HG02623 (cell line): ENCODE measurements around the gene P2RY8.
"Not testable (repeated sequence)": the region's sequence is repeated elsewhere in the genome, so short reads cannot be mapped to it uniquely, and the experiment has no call there.

Experiments
- ATAC-seq: cut with Tn5 transposase; IDR thresholded peaks from one replicate; pipeline ENCODE4 v1.9.1; 2021; ENCODE audit warnings: moderate library complexity; ENCODE audit not compliant: unreplicated experiment

Gene P2RY8

DNA sequence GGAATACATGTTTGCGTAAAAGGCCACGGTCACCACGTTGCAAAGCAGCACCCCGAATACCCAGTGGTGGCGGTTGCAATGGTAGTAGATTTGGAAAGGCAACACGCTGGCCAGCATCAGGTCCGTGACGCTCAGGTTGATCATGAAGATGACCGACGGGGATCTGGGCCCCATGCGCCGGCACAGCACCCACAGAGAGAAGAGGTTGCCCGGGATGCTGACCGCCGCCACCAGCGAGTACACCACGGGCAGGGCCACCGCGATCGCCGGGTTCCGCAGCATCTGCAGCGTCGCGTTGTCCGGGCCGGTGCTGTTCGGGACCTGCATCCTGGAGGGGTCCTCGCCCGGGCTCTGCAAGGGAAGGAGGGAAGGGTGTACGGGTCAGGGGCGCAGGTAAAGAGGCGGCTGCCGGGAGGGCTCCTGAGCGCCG, 70.7 kb downstream of the P2RY8 start:
- ATAC-seq, result no peak

DNA sequence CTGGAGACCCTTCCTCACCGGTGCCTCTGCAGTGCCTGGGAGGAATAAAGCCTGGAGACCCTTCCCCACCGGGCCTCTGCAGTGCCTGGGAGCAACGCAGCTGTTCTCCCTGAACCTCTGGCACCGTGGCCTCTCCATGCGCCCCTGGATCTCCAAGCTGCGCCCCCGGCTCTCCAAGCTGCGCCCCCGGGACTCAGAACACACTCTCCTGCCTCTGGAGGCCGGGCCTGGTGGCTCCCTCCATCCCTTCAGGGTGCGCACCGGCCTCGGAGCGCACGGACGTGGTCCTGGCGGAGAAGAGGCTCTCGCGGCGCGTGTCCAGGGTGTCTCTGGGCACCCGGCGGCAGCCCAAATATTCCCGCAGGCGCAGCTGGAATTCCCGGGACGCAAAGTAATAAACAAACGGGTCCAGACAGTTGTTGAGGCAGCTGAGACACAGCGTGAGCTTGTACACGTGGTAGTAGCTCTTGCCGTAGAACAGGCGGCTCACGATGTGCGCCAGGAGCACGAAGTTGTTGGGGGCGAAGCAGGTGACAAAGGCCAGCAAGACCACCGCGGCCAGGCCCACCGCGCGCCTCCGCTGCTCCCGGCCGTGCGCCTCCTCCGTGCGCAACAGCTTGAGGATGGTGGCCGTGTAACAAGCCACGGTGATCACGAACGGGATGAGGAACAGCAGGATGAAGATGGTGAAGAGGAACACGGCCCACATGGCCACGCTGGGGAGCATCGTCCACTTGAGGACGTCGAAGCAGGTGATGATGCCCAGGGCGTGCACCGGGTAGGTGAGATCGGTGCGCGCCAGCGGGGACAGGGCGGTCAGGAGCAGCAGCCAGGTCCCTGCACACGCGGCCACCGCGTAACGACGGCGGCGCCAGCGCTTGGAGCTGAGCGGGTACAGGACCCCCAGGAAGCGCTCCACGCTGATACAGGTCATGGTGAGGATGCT, 71.4 kb downstream of the P2RY8 start:
- no peak for ATAC-seq

DNA sequence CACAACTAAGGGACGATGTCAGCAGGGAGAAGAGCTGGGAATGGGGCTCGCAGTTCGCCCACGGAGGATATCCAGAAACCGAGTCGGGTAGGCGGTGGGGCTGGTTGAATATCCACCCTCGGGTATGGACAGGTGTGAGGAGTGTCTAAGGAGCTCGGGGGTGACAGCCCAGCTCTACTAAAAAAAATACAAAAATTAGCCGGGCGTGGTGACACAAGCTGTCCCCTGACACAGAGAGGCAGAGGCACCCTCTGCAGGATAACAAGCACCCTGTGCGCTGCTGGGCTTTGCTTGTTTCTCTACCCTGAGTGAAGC, 72.1 kb downstream of the P2RY8 start:
- ATAC-seq, result no peak

DNA sequence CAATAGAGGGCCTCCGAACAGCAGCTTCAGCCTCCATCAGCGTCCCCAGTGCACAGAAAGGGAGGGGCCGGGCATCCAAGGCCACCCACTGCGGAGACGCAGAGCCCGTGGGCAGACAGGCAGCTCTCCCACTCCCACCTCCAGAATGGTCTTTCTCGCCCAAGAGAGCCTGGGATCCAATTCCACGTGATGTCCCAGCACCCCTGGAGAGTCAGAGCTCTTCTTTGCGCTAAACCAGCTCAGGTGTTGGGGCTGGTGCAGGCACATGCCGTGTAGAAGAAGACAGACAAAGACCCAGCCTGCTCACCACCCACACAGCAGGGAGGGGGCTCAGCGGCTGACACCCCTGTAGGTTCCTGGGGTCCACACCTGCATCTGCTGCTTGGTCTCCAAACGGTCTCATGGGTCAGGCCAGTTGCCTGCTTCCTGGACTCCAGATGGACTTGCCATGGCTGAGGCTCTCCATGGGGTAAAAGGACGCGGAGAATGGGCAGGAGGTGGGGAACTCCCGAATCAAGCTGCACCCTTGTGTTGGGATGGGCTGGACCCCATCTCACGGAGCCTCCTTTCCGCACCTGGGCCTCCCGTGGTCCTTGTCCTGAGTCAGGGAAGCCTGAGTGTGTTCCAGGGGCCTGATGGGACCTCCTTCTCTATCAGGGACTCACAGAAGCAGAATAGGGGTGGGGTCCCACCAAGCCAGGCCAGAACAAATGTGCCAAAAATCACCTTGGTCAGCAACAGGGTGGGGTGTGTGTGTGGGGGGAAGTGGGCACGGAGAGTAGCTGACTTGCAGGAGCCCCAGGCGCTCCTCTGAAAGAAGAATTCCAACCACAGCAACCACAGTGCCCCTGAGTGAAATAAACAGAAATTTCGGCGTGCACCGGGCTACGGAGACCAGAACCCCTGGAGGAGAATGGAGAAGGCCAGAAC, 72.7 kb downstream of the P2RY8 start:
- no peak for ATAC-seq

DNA sequence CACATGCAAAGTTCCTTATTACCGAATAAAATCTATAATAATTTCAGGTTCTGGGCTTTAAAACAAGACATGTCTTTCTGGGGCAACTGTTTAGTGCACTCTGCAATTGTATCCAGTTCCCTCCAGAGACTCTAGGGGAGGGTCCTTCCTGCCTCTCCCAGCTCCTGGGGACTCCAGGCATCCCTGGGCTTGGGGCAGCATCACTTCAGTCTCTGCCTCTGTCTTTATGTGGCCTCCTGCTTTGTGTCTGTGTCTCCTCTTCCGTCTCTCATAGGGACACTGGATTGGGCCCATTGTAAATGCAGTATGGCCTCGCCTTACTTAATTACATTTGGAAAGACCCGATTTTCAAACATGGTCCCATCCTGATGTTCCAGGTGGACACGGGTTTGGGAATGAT, 73.4 kb downstream of the P2RY8 start:
- no peak for ATAC-seq

DNA sequence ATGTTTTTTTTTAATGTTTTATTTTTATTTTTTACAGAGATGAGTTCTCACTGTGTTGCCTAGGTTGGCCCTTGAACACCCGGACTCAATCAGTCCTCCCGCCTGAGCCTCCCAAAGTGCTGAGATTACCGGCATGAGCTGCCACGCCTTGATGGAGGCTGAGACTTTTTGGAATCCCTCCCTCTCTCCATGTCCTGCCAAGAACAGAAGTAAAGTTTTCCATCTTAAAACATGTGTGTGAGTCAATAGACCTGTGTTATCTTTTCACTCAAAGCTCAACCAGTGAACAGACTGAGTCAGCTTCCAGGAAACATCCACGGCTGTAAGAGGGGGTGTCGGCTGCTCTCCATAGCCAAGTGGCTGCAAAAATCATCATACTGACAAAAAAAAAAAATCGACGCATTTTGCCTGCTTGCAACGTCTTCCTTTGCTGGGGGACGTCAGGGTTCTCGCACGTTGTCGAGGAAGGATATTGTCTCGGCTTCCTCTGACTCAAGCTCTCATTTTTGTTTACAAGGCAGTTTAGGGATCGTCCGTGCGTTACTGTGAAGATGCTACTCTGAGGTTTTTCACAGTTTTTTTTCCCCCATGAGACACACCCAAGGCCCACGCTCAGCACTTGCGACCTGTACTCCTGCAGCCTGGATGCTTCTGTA, 74.3 kb downstream of the P2RY8 start:
- no peak for ATAC-seq

DNA sequence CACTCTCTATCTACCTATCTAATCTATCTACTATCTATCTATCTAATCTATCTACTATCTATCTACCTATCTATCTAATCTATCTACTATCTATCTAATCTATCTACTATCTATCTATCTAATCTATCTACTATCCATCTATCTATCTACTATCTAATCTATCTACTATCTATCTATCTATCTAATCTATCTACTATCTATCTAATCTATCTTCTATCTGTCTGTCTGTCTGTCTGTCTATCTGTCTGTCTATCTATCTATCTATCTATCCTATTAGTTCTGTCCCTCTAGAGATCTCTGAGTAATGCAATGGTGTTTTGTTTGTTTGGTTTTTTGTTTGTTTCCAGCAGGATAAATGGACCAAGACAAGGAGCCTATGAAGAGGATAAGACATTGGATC, 74.9 kb downstream of the P2RY8 start:
- no peak for ATAC-seq

DNA sequence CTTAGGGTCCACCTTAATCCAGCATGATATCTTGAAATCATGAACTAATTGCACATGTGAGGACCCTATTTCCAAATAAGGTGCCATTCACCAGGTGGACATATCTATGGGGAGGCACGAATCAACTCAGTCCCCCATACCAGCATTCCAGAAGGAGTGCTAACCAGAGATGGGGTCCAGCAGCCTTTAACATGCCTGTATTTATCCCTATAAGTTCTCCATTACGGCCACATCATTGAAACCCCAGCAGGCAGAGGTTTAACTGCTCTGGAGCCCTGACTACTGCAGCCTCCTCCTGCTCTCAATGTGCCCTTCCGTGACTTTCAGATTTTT, 81.1 kb downstream of the P2RY8 start:
- ATAC-seq, result no peak

DNA sequence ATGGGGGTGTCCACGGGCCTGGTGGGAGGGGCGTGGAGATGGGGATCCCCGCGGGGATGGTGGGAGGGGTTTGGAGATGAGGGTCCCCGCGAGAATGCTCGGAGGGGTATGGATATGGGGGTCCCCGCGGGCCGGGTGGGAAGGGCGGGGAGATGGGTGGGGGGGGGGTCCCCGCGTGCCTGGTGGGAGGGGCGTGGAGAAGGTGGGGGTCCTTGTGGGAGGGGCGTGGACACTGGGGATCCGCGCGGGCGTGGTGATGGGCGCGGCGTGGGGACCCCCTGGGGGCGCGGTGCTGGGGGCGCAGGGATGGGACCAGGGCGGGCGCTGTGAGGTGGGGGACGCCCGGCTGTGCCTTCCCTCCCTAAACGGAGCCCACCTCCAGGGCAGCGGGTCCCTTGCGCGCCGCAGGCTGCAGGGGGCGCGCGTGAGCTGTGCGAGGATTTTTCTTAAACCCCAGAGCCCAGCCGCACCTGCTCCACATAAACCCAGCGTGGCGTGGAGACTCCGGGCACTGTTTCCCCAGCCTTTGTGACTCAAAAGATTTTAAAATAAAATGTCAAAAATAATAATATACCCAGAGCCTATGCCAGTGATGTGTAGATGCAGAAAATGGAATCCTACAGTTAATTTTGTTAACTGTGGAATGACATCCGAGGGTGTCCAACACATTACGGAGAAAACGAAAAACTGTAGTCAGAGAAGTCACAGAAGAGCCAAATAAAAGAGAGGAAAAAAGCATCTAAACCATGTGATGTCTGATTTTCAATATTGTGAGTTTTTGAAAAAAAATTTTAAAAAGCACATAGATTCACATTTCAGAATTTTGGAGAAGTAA, 82.8 kb downstream of the P2RY8 start:
- peak; percentile 31 for ATAC-seq

DNA sequence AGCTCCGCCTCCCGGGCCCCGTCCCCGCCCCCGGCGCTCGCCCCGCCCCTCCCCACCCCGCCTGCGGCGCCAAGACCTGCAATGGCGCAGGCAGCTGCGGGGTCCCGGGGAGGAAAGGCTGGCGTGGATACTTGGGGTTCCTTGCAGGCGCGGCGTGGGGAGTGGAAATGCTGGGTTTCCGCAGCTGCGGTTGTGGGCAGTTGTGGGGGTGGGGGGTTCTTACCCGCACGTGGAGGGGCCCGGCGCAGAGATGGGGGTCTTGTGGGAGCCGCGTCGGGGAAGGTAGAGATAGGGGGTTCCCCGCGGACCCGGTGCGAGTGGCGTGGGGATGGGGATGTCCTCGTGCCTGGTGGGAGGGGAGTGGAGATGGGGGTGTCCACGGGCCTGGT, 83.6 kb downstream of the P2RY8 start:
- ATAC-seq, result peak; percentile 4

DNA sequence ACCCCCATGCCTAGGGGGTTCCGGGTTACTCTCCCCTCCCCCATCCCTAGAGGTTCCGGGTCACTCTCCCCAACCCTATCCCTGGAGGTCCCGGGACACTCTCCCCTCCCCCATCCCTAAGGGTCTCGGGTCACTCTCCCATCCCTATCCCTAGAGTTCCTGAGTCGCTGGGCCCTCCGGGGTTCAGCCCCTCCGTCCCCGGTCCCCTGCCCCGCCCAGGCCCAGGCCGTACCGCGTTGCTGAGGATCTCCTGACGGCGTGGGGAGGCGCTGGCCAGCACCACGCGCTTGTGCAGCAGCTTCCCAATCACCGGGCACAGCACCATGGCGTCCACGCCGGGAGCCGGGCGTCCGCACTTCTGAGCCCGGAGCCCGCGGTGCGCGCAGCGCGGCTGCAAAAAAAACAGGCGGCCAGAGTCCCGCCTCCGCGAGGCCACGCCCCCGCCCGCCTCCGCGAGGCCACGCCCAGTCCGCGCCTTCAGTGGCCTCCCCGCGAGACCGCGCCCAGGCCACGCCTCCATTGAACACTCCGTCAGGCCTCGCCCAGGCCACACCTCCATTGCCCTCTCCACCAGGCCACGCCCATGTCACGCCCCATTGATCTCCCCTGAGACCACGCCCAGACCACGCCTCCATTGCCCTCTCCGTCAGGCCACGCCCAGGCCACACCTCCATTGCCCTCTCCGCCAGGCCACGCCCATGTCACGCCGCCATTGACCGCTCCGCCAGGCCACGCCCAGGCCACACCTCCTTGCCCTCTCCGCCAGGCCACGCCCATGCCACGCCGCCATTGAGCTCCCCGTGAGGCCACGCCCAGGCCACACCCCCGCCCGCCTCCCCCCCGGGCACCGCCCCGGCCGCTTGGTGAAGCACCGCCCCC, 84.2 kb downstream of the P2RY8 start, which contains the start of gene ASMTL:
Gene ASMTL (minus strand): TSS at position 394 of the 879 bp plus-strand sequence. CDS start 69 bp downstream, at position 325.
- peak; percentile 71 for ATAC-seq

DNA sequence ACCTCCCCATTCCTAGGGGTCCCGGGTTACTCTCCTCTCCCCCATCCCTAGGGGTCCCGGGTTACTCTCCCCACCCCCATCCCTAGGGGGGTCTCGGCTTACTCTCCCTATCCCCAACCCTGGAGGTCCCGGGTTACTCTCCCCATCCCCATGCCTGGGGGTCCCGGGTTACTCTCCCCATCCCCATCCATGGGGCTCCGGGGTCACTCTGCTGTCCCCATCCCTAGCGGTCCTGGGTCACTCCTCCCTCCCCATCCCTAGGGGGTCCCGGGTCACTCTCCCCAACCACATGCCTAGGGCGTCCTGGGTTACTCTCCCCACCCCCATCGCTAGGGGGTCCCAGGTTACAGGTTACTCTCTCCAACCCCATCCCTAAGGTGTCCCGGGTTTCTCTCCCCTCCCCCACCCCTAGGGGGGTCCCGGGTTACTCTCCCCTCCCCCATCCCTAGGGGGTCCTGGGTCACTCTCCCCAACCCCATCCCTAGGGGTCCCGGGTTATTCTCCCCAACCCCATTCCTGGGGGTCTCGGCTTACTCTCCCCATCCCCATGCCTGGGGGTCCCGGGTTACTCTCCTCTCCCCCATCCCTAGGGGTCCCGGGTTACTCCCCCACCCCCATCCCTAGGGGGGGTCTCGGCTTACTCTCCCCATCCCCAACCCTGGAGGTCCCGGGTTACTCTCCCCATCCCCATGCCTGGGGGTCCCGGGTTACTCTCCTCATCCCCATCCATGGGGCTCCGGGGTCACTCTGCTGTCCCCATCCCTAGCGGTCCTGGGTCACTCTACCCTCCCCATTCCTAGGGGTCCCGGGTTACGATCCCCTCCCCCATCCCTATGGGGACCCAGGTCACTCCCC, 85.1 kb downstream of the P2RY8 start:
- no peak for ATAC-seq

DNA sequence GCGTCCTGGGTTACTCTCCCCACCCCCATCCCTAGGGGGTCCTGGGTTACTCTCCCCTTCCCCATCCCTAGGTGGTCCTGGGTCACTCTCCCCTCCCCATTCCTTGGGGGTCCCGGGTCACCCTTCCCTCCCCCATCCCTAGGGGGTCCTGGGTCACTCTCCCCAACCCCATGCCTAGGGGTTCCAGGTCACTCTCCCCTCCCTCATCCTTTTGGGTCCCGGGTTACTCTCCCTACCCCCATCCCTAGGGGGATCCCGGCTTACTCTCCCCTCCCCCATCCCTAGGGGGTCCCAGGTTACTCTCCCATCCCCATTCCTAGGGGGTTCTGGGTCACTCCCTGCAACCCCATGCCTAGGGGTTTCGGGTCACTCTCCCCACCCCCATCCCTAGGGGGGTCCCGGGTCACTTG, 85.7 kb downstream of the P2RY8 start:
- no peak for ATAC-seq

DNA sequence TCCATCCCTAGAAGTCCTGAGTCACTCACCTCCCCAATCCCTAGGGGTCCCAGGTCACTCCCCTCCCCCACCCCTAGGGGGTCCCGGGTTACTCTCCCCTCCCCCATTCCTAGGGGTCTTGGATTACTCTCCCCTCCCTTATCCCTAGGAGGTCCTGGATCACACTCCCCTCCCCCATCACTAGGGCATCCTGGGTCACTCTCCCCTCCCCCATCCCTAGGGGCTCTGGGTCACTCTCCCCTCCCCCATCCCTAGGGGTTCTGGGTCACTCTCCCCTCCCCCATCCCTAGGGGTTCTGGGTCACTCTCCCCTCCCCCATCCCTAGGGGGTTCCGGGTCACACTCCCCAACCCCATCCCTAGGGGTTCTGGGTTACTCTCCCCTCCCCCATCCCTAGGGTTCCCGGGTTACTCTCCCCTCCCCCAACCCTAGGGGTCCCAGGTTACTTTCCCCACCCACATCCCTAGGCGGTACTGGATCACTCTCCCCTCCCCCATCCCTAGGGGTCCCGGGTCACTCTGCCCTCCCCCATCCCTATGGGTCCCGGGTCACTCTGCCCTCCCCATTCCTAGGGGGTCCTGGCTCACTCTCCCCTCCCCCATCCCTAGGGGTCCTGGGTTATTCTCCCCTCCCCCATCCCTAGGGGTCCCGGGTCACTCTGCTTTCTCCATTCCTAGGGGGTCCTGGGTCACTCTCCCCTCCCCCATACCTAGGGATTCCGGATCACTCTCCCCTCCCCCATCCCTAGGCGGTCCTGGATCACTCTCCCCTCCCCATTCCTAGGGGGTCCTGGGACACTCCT, 86.4 kb downstream of the P2RY8 start:
- ATAC-seq, result no peak

DNA sequence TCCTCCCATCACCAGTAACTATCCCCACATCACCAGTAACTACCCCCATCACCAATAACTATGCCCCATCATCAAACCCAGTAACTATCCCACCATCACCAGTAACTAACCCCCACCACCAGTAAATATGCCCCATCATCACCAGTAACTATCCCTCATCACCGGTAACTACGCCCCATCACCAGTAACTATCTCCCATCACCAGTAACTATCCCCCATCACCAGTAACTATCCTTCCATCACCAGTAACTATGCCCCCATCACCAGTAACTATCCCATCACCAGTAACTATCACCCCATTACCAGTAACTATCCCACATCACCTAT, 87.2 kb downstream of the P2RY8 start:
- no peak for ATAC-seq

DNA sequence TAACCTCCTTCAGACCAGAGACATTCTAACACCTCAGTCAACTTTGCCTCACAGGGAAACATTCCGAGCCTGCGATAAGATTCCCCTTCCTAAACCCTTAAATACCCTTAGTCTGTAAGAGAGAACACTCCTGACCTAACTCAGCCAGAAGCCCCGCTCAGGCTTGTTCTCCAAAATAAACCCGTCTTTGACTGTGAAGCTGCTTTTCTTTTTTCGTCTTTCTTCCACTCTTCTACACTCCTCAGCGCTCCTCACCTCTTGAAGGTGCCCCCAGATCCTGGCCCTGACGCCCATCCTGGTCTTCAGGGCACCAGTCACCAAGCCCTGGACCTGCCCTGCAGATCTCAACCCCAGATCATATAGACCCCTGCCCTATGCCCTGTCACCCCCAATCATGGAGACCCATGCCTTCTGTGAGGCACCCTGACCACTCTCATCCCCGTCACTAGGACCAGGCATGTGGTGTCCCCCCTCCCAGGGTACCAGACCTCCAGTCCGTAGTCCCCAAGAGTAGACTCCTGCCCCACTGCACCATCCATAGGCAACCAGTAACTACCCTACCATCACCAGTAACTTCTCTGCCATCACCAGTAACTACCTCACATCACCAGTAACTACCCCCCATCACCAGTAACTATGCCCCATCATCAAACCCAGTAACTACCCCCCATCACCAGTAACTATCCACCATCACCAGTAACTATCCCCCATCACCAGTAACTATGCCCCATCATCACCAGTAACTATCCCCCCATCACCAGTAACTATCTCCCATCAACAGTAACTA, 87.8 kb downstream of the P2RY8 start:
- ATAC-seq, result no peak

DNA sequence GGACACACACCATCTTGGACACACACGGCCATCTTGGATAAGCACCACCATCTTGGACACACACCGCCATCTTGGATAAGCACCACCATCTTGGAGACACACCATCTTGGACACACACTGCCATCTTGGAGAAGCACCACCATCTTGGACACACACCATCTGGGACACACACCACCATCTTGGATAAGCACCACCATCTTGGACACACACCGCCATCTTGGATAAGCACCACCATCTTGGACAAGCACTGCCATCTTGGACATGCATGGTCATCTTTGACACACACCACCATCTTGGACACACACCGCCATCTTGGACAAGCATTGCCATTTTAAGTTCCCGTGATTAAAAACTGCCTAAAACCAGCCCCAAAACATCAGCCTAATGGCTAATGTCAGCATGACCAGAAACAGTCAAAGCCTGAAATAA, 88.4 kb downstream of the P2RY8 start:
- not testable (repeated sequence) for ATAC-seq
